ENCODE data around the gene MIA3. TPM values are rescaled to one million over a fixed set of nuclear protein-coding genes. Genes with fewer than 3 reads are reported as not detected.
A peak's percentile ranks its signal among the peaks of the same experiment; 100 is the strongest.

The MIA3 gene
- total RNA-seq, 1 experiment from 2014 or later: 50.8 TPM

- H4K20me1 ChIP-seq (ENCODE audit: low read length): no peaks in the 10 kb centered on the region
- H3K27me3 ChIP-seq (ENCODE audit: low read length): no peaks in the 10 kb centered on the region
- TF ChIP-seq CTCF (conservative IDR thresholded peaks at IDR 0.05; ENCODE audit: low read depth, low read length): no peak
- no peak for TF ChIP-seq EZH2phosphoT487 (IDR thresholded peaks at IDR 0.05; ENCODE audit: borderline replicate concordance, low read length)
- no peak for TF ChIP-seq EZH2 (IDR thresholded peaks at IDR 0.05; ENCODE audit: low read length, unreplicated experiment)
- ChIA-PET POLR2A (ENCODE audit: unreplicated experiment) (interaction anchor here (0.5 to 0.7 kb wide), 4 partner anchors 60 to 377 kb away, joined by 3 to 10 read pairs (median 7); partner anchors contain the start of genes AIDA and BROX), CTCF (interaction anchor here (0.8 to 1.5 kb wide), 3 partner anchors 45 to 125 kb away, joined by 3 to 14 read pairs (median 3); no protein-coding TSS in a partner anchor)
- H3K4me2 ChIP-seq (ENCODE audit: low read length): peak within 1 kb of the TSS; percentile 89
- no peaks in the 10 kb centered on the region for H3K9me3 ChIP-seq (ENCODE audit: low read length)
- intact Hi-C loops (cut with micrococcal nuclease): loop anchor here (1.0 to 2.0 kb wide), 2 partner anchors 11 to 125 kb away; no protein-coding TSS in a partner anchor
- H3K79me2 ChIP-seq (ENCODE audit: low read length): peaks cover 57% of the 10 kb centered on the region
- H3K27ac ChIP-seq (ENCODE audit: low read length): peak within 1 kb of the TSS; percentile 41
- peak within 1 kb of the TSS; percentile 83 for H3K9ac ChIP-seq (ENCODE audit: low read length)
- H3K4me1 ChIP-seq (ENCODE audit: insufficient read depth, low read length): peaks cover 36% of the 10 kb centered on the region
- no peaks in the 10 kb centered on the region for H3K9me2 ChIP-seq (replicated peaks; ENCODE audit: low read length)
- peak within 1 kb of the TSS; percentile 89 for H2AFZ ChIP-seq (ENCODE audit: low read length)
- TSS peak; percentile 81 for BruUV-seq (replicated peaks)
- H3K4me3 ChIP-seq (ENCODE audit: low read length): peak within 1 kb of the TSS; percentile 78
- peak; percentile 98 for DNase-seq
- peaks cover 21% of the 10 kb centered on the region; the same call in 1 of the 2 replicates for H3K36me3 ChIP-seq (ENCODE audit: low read depth, low read length)
- no peaks in the 10 kb centered on the region for H3F3A ChIP-seq (ENCODE audit: low read length, unreplicated experiment)
- ATAC-seq: peak; percentile 91
Observed at GRCh38 chr1:222589462-222590302, 28.2 kb upstream of the MIA3 start, which contains the start of gene TAF1A. TSS of gene TAF1A (minus strand) at chr1:222589933.

- Histone ChIP-seq H3K36me3 (ENCODE audit: low read depth, low read length) (peaks cover 6% of the 10 kb centered on the region; the same call in 1 of the 2 replicates), H3K4me1 (ENCODE audit: insufficient read depth, low read length) (peaks cover 21% of the 10 kb centered on the region), H3K27ac (ENCODE audit: low read length) (no peak overlapping the region), H3K4me2 (ENCODE audit: low read length) (no peak overlapping the region), H3K4me3 (ENCODE audit: low read length) (no peak overlapping the region), H3K9me3 (ENCODE audit: low read length) (no peaks in the 10 kb centered on the region), H4K20me1 (ENCODE audit: low read length) (no peaks in the 10 kb centered on the region), H3F3A (ENCODE audit: low read length, unreplicated experiment) (no peaks in the 10 kb centered on the region), H3K9ac (ENCODE audit: low read length) (no peak overlapping the region), H3K27me3 (ENCODE audit: low read length) (no peaks in the 10 kb centered on the region), H3K9me2 (replicated peaks; ENCODE audit: low read length) (no peaks in the 10 kb centered on the region), H2AFZ (ENCODE audit: low read length) (peak overlapping the region; percentile 15), H3K79me2 (ENCODE audit: low read length) (peaks cover 32% of the 10 kb centered on the region)
- ChIA-PET CTCF (no interaction called here), POLR2A (ENCODE audit: unreplicated experiment) (interaction anchor here (0.5 to 0.6 kb wide), 2 partner anchors 24 to 206 kb away, joined by 3 to 7 read pairs; no protein-coding TSS in a partner anchor)
- intact Hi-C loops (cut with micrococcal nuclease): no loop called here
- DNase-seq (peak; percentile 46), ATAC-seq (peak; percentile 41)
- no peak for TF ChIP-seq EZH2 (IDR thresholded peaks at IDR 0.05; ENCODE audit: low read length, unreplicated experiment)
- no peak for TF ChIP-seq CTCF (conservative IDR thresholded peaks at IDR 0.05; ENCODE audit: low read depth, low read length)
- no peak for TF ChIP-seq EZH2phosphoT487 (IDR thresholded peaks at IDR 0.05; ENCODE audit: borderline replicate concordance, low read length)
- no TSS peak for BruUV-seq (replicated peaks)
Observed at GRCh38 chr1:222592171-222592570, 25.7 kb upstream of the MIA3 start.
